Peyer's patch (tissue), 4 donors: ENCODE measurements around the gene CSNK1E.

Source experiments
- POLR2A ChIP-seq, 2 donors: fragments of 450-650 bp; IDR thresholded peaks; one replicate each; pipeline ENCODE4 v1.5.1; 2017; ENCODE audit warnings: antibody characterized with exemption in 2 of 2, mild to moderate bottlenecking in 2 of 2, moderate library complexity in 2 of 2
- TF ChIP-seq, protein P1 (sequence below), 6 experiments: fragments of 450-650 bp in 4 of 6; fragments of 200-600 bp in 2 of 6; sonication (generic) in 1 of 6; IDR thresholded peaks; one replicate each; pipeline ENCODE4 v1.5.1; 2017 to 2019; ENCODE audit warnings: antibody characterized with exemption in 6 of 6, mild to moderate bottlenecking in 3 of 6, moderate library complexity in 1 of 6

DNA sequence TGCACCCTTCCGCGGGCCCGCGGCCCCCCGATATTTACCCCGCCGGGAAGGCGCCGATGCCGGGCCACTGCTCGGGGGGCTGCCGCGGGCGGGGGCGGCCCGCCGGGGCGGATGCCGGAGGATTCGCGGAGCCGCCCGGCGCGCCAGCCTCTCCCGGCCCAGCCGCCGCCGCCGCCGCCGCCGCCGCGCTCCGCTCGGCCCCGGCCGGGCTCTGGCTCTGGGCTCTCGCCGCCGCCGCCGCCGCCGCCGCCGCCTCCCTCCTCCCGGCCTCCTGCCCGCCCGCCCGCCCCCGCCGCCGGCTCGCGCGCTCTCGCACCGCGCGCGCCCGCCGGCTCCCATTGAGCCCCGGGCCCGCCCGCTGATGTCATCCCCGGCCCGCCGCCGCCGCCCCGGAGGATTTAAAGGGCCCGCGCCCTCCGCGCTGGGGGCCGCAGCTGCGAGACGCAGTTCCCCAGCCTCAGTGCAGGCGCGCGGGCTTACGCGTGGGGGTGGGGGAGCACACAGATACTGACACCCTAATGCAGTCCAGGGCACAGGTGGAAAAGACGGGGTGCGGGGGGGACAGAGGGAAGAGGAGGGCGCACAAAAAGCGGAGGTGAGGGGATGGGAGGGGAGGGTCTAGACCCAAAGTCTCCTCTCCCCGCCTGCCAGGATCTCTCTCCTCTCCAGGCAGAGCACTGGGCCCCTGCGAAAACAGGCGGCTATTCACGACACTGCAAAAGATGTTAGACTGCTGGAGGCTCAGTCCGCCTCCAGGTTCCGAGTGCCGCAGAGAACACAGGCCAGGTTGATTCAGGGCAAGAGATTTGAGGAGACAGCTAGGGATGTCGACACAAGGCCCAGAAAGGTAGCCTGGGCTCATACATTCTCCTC lies at the start of gene CSNK1E:
- TF ChIP-seq POLR2A (IDR thresholded peaks at IDR 0.05): peak; percentile 36 to 42
- TF ChIP-seq, protein P1, sequence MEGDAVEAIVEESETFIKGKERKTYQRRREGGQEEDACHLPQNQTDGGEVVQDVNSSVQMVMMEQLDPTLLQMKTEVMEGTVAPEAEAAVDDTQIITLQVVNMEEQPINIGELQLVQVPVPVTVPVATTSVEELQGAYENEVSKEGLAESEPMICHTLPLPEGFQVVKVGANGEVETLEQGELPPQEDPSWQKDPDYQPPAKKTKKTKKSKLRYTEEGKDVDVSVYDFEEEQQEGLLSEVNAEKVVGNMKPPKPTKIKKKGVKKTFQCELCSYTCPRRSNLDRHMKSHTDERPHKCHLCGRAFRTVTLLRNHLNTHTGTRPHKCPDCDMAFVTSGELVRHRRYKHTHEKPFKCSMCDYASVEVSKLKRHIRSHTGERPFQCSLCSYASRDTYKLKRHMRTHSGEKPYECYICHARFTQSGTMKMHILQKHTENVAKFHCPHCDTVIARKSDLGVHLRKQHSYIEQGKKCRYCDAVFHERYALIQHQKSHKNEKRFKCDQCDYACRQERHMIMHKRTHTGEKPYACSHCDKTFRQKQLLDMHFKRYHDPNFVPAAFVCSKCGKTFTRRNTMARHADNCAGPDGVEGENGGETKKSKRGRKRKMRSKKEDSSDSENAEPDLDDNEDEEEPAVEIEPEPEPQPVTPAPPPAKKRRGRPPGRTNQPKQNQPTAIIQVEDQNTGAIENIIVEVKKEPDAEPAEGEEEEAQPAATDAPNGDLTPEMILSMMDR (IDR thresholded peaks at IDR 0.05): no peak
